Measurements from ENCODE around the gene TELO2. TPM values are rescaled to one million over a fixed set of nuclear protein-coding genes. Genes with fewer than 3 reads are reported as not detected.
"Not testable (repeated sequence)": the region's sequence is repeated elsewhere in the genome, so short reads cannot be mapped to it uniquely, and the experiment has no call there.

Gene TELO2
- total and polyA plus RNA-seq, 2 experiments from 2014 or later, result 51.6 to 58.7 TPM

GRCh38 chr16:1464894-1465566, 28.1 kb upstream of the TELO2 start:
- DNase-seq (ENCODE audit: low read depth in 1 of 2, low spot score in 1 of 2), result no peak
- Histone ChIP-seq H3K27me3 (no peaks in the 10 kb centered on the region), H3K36me3 (no peaks in the 10 kb centered on the region), H3K4me1 (ENCODE audit: low read depth) (no peaks in the 10 kb centered on the region), H3K4me3 (no peak overlapping the region), H3K9me3 (ENCODE audit: low read depth) (no peaks in the 10 kb centered on the region), H3K27ac (no peak overlapping the region)
- no peak for TF ChIP-seq CTCF (IDR thresholded peaks at IDR 0.05; ENCODE audit: low read depth, low read length)

- Histone ChIP-seq H3K27ac (no peak overlapping the region), H3K36me3 (no peaks in the 10 kb centered on the region), H3K27me3 (no peaks in the 10 kb centered on the region), H3K9me3 (ENCODE audit: low read depth) (no peaks in the 10 kb centered on the region), H3K4me1 (ENCODE audit: low read depth) (no peaks in the 10 kb centered on the region), H3K4me3 (no peak overlapping the region)
- TF ChIP-seq CTCF (IDR thresholded peaks at IDR 0.05; ENCODE audit: low read depth, low read length), result no peak
- no peak for DNase-seq (ENCODE audit: low read depth in 1 of 2, low spot score in 1 of 2)
Measured at GRCh38 chr16:1465567-1465915, 27.6 kb upstream of the TELO2 start.

GRCh38 chr16:1466054-1466453, 27.1 kb upstream of the TELO2 start:
- Histone ChIP-seq H3K27me3 (no peaks in the 10 kb centered on the region), H3K27ac (no peak overlapping the region), H3K36me3 (no peaks in the 10 kb centered on the region), H3K9me3 (ENCODE audit: low read depth) (no peaks in the 10 kb centered on the region), H3K4me1 (ENCODE audit: low read depth) (no peaks in the 10 kb centered on the region), H3K4me3 (no peak overlapping the region)
- no peak for DNase-seq (ENCODE audit: low read depth in 1 of 2, low spot score in 1 of 2)
- TF ChIP-seq CTCF (IDR thresholded peaks at IDR 0.05; ENCODE audit: low read depth, low read length), result no peak

- Histone ChIP-seq H3K36me3 (no peaks in the 10 kb centered on the region), H3K4me1 (ENCODE audit: low read depth) (no peaks in the 10 kb centered on the region), H3K27ac (no peak overlapping the region), H3K27me3 (no peaks in the 10 kb centered on the region), H3K4me3 (no peak overlapping the region), H3K9me3 (ENCODE audit: low read depth) (no peaks in the 10 kb centered on the region)
- DNase-seq (ENCODE audit: low read depth in 1 of 2, low spot score in 1 of 2), result no peak
- TF ChIP-seq CTCF (IDR thresholded peaks at IDR 0.05; ENCODE audit: low read depth, low read length), result no peak
Measured at GRCh38 chr16:1466968-1467521, 26.1 kb upstream of the TELO2 start.

- no peak overlapping the region for H3K27ac ChIP-seq
- no peak for DNase-seq (ENCODE audit: low read depth in 1 of 2, low spot score in 1 of 2)
- no peaks in the 10 kb centered on the region for H3K4me1 ChIP-seq (ENCODE audit: low read depth)
- H3K9me3 ChIP-seq (ENCODE audit: low read depth), result no peaks in the 10 kb centered on the region
- no peaks in the 10 kb centered on the region for H3K27me3 ChIP-seq
- no peak overlapping the region for H3K4me3 ChIP-seq
- TF ChIP-seq CTCF (IDR thresholded peaks at IDR 0.05; ENCODE audit: low read depth, low read length), result no peak
- no peaks in the 10 kb centered on the region for H3K36me3 ChIP-seq
Measured at GRCh38 chr16:1468426-1468810, 24.7 kb upstream of the TELO2 start.

- H3K9me3 ChIP-seq (ENCODE audit: low read depth); H3K36me3 ChIP-seq; H3K27ac ChIP-seq; H3K27me3 ChIP-seq; DNase-seq (ENCODE audit: low read depth in 1 of 2, low spot score in 1 of 2); H3K4me3 ChIP-seq; H3K4me1 ChIP-seq (ENCODE audit: low read depth): not testable (repeated sequence)
Measured at GRCh38 chr16:1469141-1469540, 24.0 kb upstream of the TELO2 start.

All from cardiac muscle cell (in vitro differentiated cells and primary cell).